MM.1S (cell line): Measurements from ENCODE around the gene USP10.

Experiments
- DNase-seq: peaks from one replicate; pipeline ENCODE4 v3.0.0-alpha.2; 2015
- H2AFZ ChIP-seq: fragments of 300-600 bp; sonication (generic); 2 replicates; pipeline ENCODE4 v1.6.0; 2016; ENCODE audit warnings: antibody characterized with exemption, low read length
- H3F3A ChIP-seq: fragments of 300-600 bp; sonication (generic); 2 replicates; pipeline ENCODE4 v1.6.1; 2016; ENCODE audit warnings: mild to moderate bottlenecking, antibody characterized with exemption, low read length, moderate library complexity, mixed read lengths; ENCODE audit not compliant: insufficient read depth
- H3K27ac ChIP-seq: fragments of 300-600 bp; sonication (generic); 2 replicates; pipeline ENCODE4 v1.5.1; 2016; ENCODE audit warnings: mild to moderate bottlenecking, low read length
- H3K27me3 ChIP-seq: fragments of 300-600 bp; sonication (generic); replicated peaks from 2 replicates; pipeline ENCODE4 v1.6.0; 2016; ENCODE audit warnings: low read length; ENCODE audit not compliant: insufficient read depth
- H3K36me3 ChIP-seq: fragments of 300-600 bp; sonication (generic); replicated peaks from 2 replicates; pipeline ENCODE4 v1.6.1; 2016; ENCODE audit warnings: mild to moderate bottlenecking, low read length, mixed read lengths; ENCODE audit not compliant: insufficient read depth
- H3K4me1 ChIP-seq: fragments of 300-600 bp; sonication (generic); 2 replicates; pipeline ENCODE4 v1.6.1; 2016; ENCODE audit warnings: low read length, mixed read lengths
- H3K4me2 ChIP-seq: fragments of 300-600 bp; sonication (generic); 2 replicates; pipeline ENCODE4 v1.6.0; 2016; ENCODE audit warnings: low read depth, low read length
- H3K4me3 ChIP-seq: fragments of 300-600 bp; sonication (generic); 2 replicates; pipeline ENCODE4 v1.5.1; 2016; ENCODE audit warnings: low read length, mixed read lengths
- H3K79me2 ChIP-seq: fragments of 300-600 bp; sonication (generic); 2 replicates; pipeline ENCODE4 v1.6.1; 2016; ENCODE audit warnings: mixed run types, low read length, mixed read lengths
- H3K9ac ChIP-seq: fragments of 300-600 bp; sonication (generic); 2 replicates; pipeline ENCODE4 v1.6.1; 2016; ENCODE audit warnings: low read length, mixed read lengths
- H3K9me2 ChIP-seq: fragments of 300-600 bp; sonication (generic); replicated peaks from 2 replicates; pipeline ENCODE4 v1.6.1; 2016; ENCODE audit warnings: mild to moderate bottlenecking, low read length, mixed read lengths; ENCODE audit not compliant: insufficient read depth
- H3K9me3 ChIP-seq: fragments of 300-600 bp; sonication (generic); replicated peaks from 2 replicates; pipeline ENCODE4 v1.6.1; 2016; ENCODE audit warnings: mild to moderate bottlenecking, low read length, mixed read lengths; ENCODE audit not compliant: insufficient read depth
- H4K20me1 ChIP-seq: fragments of 300-600 bp; sonication (generic); 2 replicates; pipeline ENCODE4 v1.6.1; 2016; ENCODE audit warnings: mild to moderate bottlenecking, low read length, moderate library complexity, mixed read lengths; ENCODE audit not compliant: insufficient read depth
- CTCF ChIP-seq: fragments of 300-600 bp; sonication (generic); IDR thresholded peaks from 2 replicates; pipeline ENCODE4 v1.5.1; 2016; ENCODE audit warnings: antibody characterized with exemption, low read length, mixed read lengths
- EZH2 ChIP-seq: fragments of 300-600 bp; sonication (generic); optimal IDR thresholded peaks from 2 replicates; pipeline ENCODE3; 2017; ENCODE audit warnings: low read depth, mild to moderate bottlenecking, antibody characterized with exemption, low read length, mixed read lengths
- EZH2phosphoT487 ChIP-seq: fragments of 300-600 bp; sonication (generic); IDR thresholded peaks from 2 replicates; pipeline ENCODE4 v1.6.1; 2018; ENCODE audit warnings: antibody characterized with exemption, low read length

Gene USP10

GRCh38 chr16:84663433-84664101 lies 36.2 kb upstream of the USP10 start:
- TF ChIP-seq EZH2 (no peak), EZH2phosphoT487 (no peak), CTCF (no peak)
- no peaks in the 10 kb centered on the region for H3K36me3 ChIP-seq
- H3K4me3 ChIP-seq = no peak overlapping the region

GRCh38 chr16:84665359-84665758 lies 34.4 kb upstream of the USP10 start:
- H3K9me2 ChIP-seq = no peaks in the 10 kb centered on the region
- H3K9ac ChIP-seq = no peak overlapping the region
- H3K36me3 ChIP-seq = no peaks in the 10 kb centered on the region
- no peak overlapping the region for H3K4me2 ChIP-seq
- H3F3A ChIP-seq = no peaks in the 10 kb centered on the region
- H3K27me3 ChIP-seq = no peaks in the 10 kb centered on the region
- no peak for TF ChIP-seq CTCF
- no peak for TF ChIP-seq EZH2phosphoT487
- TF ChIP-seq EZH2 = no peak
- H3K4me3 ChIP-seq = no peak overlapping the region
- no peak overlapping the region for H3K27ac ChIP-seq
- no peak overlapping the region for H2AFZ ChIP-seq
- peaks cover 12% of the 10 kb centered on the region; the same call in 1 of the 2 replicates for H3K4me1 ChIP-seq
- no peaks in the 10 kb centered on the region for H4K20me1 ChIP-seq
- no peak for DNase-seq
- no peaks in the 10 kb centered on the region for H3K79me2 ChIP-seq
- no peaks in the 10 kb centered on the region for H3K9me3 ChIP-seq

More at GRCh38 chr16:84663433-84664101, 36.2 kb upstream of the USP10 start:
- H2AFZ ChIP-seq = no peak overlapping the region
- no peak overlapping the region for H3K9ac ChIP-seq
- H3K4me1 ChIP-seq = peaks cover 12% of the 10 kb centered on the region; the same call in 1 of the 2 replicates
- H3K9me2 ChIP-seq = no peaks in the 10 kb centered on the region
- H4K20me1 ChIP-seq = no peaks in the 10 kb centered on the region
- DNase-seq = peak; percentile 24
- H3K4me2 ChIP-seq = no peak overlapping the region
- no peaks in the 10 kb centered on the region for H3K79me2 ChIP-seq
- no peaks in the 10 kb centered on the region for H3K27me3 ChIP-seq
- no peaks in the 10 kb centered on the region for H3K9me3 ChIP-seq
- H3K27ac ChIP-seq = no peak overlapping the region
- H3F3A ChIP-seq = no peaks in the 10 kb centered on the region

GRCh38 chr16:84665843-84666242 lies 34.0 kb upstream of the USP10 start:
- DNase-seq = no peak
- H3K27me3 ChIP-seq = no peaks in the 10 kb centered on the region
- no peak overlapping the region for H3K4me2 ChIP-seq
- no peaks in the 10 kb centered on the region for H3K36me3 ChIP-seq
- no peaks in the 10 kb centered on the region for H3K9me2 ChIP-seq
- no peaks in the 10 kb centered on the region for H3F3A ChIP-seq
- TF ChIP-seq EZH2phosphoT487 (no peak), CTCF (no peak), EZH2 (no peak)
- H3K79me2 ChIP-seq = no peaks in the 10 kb centered on the region
- no peak overlapping the region for H2AFZ ChIP-seq
- H4K20me1 ChIP-seq = no peaks in the 10 kb centered on the region
- H3K27ac ChIP-seq = no peak overlapping the region
- no peaks in the 10 kb centered on the region for H3K9me3 ChIP-seq
- H3K9ac ChIP-seq = no peak overlapping the region
- H3K4me3 ChIP-seq = no peak overlapping the region
- H3K4me1 ChIP-seq = peaks cover 12% of the 10 kb centered on the region; the same call in 1 of the 2 replicates
